Common myeloid progenitor, CD34-positive (primary cell): ENCODE measurements around the gene EGFL8.

Experiments
- CTCF ChIA-PET: fragments of 350-600 bp; sonication (Branson Sonifier 250); formaldehyde crosslinking; loops from one replicate; lab custom pipeline; 2021; ENCODE audit warnings: antibody characterized with exemption; lab: Charles Lee
- POLR2A ChIA-PET: fragments of 350-600 bp; sonication (Branson Sonifier 250); formaldehyde crosslinking; loops from one replicate; lab custom pipeline; 2021; ENCODE audit warnings: antibody characterized with exemption; lab: Charles Lee
- DNase-seq, 3 donors: peaks; one replicate each; pipeline versions ENCODE4 v3.0.0 to v3.0.0-alpha.2; 2013
- H3K27ac ChIP-seq, 2 experiments: 1 replicate in 1 of 2; 2 replicates in 1 of 2; pipeline ENCODE4 v1.7.0; 2013; ENCODE audit warnings: inconsistent platforms in 2 of 2, low read length in 2 of 2, mild to moderate bottlenecking in 2 of 2, low read depth in 1 of 2, moderate library complexity in 1 of 2; ENCODE audit not compliant: severe bottlenecking in 2 of 2, insufficient read depth in 1 of 2, poor library complexity in 1 of 2
- H3K27me3 ChIP-seq, 5 experiments: replicated peaks in 2 of 5; 1 replicate in 3 of 5; 2 replicates in 2 of 5; pipeline versions ENCODE4 v1.6.1 to v1.7.0; 2013; ENCODE audit warnings: low read length in 4 of 5, mild to moderate bottlenecking in 2 of 5, moderate library complexity in 2 of 5, inconsistent platforms in 1 of 5; ENCODE audit not compliant: insufficient read depth in 5 of 5, control insufficient read depth in 4 of 5
- H3K36me3 ChIP-seq, 4 experiments: 1 replicate in 2 of 4; 2 replicates in 2 of 4; pipeline versions ENCODE4 v1.6.1 to v1.7.0; 2013; ENCODE audit warnings: low read length in 3 of 4, control low read depth in 1 of 4, mild to moderate bottlenecking in 1 of 4; ENCODE audit not compliant: control insufficient read depth in 4 of 4, insufficient read depth in 4 of 4
- H3K4me1 ChIP-seq, 4 experiments: 1 replicate in 3 of 4; 2 replicates in 1 of 4; pipeline versions ENCODE4 v1.6.1 to v1.7.1; 2013; ENCODE audit warnings: low read length in 3 of 4, mild to moderate bottlenecking in 3 of 4, control low read depth in 1 of 4, inconsistent platforms in 1 of 4, moderate library complexity in 1 of 4; ENCODE audit not compliant: control insufficient read depth in 4 of 4, insufficient read depth in 4 of 4; ENCODE audit errors: control extremely low read depth in 1 of 4
- H3K4me3 ChIP-seq, 7 experiments: 1 replicate in 4 of 7; 2 replicates in 3 of 7; pipeline versions ENCODE4 v1.5.1 to v1.7.0; 2013; ENCODE audit warnings: mild to moderate bottlenecking in 7 of 7, low read length in 6 of 7, moderate library complexity in 6 of 7, inconsistent platforms in 2 of 7, low read depth in 2 of 7, control low read depth in 1 of 7; ENCODE audit not compliant: insufficient read depth in 4 of 7, control insufficient read depth in 1 of 7; ENCODE audit errors: extremely low read depth in 1 of 7
- H3K9me3 ChIP-seq, 5 experiments: 1 replicate in 4 of 5; 2 replicates in 1 of 5; pipeline versions ENCODE4 v1.6.1 to v1.7.1; 2013; ENCODE audit warnings: low read length in 4 of 5, mild to moderate bottlenecking in 2 of 5, inconsistent platforms in 1 of 5, low read depth in 1 of 5, moderate library complexity in 1 of 5; ENCODE audit not compliant: control insufficient read depth in 4 of 5, insufficient read depth in 2 of 5; ENCODE audit errors: control extremely low read depth in 1 of 5
- WGBS: methylation state at CpG from one replicate; pipeline ENCODE4 v1.1.5; 2013; ENCODE audit not compliant: insufficient coverage; 5-methylcytosine and 5-hydroxymethylcytosine counted together

Gene EGFL8

GRCh38 chr6:32194388-32194787 lies 30.0 kb downstream of the EGFL8 start:
- H3K4me3 ChIP-seq = peak overlapping the region in 3 of 7 experiments; percentile 82 to 85 (median 82)

DNA sequence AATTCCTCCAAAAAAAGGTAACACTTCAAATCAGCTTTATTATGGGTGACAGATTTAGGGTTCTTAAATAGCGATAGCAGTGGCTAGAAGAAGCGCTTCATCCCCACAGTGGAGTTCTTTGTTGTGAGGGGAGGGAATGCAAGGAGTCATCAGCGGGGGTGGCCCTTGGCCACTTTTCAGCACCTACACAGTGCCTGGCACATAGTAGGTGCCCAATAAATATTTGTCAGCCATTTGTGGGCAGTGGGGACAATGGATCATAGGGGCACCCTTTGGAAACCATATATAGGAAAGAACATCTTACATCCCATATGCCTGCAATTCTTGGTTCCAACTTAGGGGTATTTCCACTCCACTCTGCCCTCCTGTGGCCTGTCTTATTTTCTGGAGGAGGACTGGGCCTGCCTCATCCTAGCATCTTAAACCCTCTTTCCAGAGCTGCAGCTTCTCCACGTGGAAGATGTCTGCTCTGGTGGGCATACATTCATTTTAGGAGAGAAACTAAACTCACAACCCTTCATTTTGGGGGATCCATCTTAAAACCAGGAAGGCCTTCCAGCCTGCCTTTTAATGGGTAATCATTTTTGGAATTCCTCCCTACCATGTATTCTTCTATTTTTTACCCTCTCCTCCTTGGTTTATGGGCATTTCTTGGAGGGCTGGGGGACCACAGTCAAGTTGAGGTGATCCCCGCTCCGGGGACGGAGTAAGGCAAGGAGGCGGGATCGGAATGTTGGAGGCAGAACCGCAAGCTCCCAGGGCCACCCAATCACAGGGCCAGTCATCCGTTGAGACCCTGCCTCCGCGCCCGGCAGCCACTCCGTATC lies 30.6 kb downstream of the EGFL8 start:
- Histone ChIP-seq H3K4me3 (peak overlapping the region in 6 of 7 experiments; percentile 66 to 96 (median 78)), H3K9me3 (no peaks in the 10 kb centered on the region), H3K36me3 (no peaks in the 10 kb centered on the region), H3K27ac (peak overlapping the region; percentile 58 to 79), H3K27me3 (no peaks in the 10 kb centered on the region), H3K4me1 (peaks cover 16 to 69% (median 64%) of the 10 kb centered on the region in 4 experiments)
- POLR2A ChIA-PET = interaction anchor here (1.1 to 1.6 kb wide), 3 partner anchors 14 to 67 kb away, joined by 3 to 6 read pairs (median 6); partner anchors contain the start of genes AGPAT1 and ATF6B
- CTCF ChIA-PET = interaction anchor here (0.7 to 2.9 kb wide), 15 partner anchors 12 to 78 kb away, joined by 3 to 13 read pairs (median 4); partner anchors contain the start of gene FKBPL
- 0% methylated on average over 12 of the region's 15 CpGs for WGBS
- DNase-seq = peak; percentile 78 to 85 (median 84)

More at GRCh38 chr6:32194388-32194787, 30.0 kb downstream of the EGFL8 start:
- Histone ChIP-seq H3K9me3 (no peaks in the 10 kb centered on the region), H3K36me3 (no peaks in the 10 kb centered on the region), H3K4me1 (peaks cover 16 to 69% (median 64%) of the 10 kb centered on the region in 4 experiments), H3K27ac (peak overlapping the region in 1 of 2 experiments; percentile 27), H3K27me3 (no peaks in the 10 kb centered on the region)
- ChIA-PET POLR2A (interaction anchor here (1.6 kb wide), 1 partner anchor 66 kb away, joined by 6 read pairs; the partner anchor contains the start of gene ATF6B), CTCF (interaction anchor here (0.7 to 2.0 kb wide), 5 partner anchors 12 to 78 kb away, joined by 3 to 13 read pairs (median 6); partner anchors contain the start of gene FKBPL)
- 100% methylated on average over 4 of the region's 4 CpGs for WGBS
- DNase-seq = no peak

DNA sequence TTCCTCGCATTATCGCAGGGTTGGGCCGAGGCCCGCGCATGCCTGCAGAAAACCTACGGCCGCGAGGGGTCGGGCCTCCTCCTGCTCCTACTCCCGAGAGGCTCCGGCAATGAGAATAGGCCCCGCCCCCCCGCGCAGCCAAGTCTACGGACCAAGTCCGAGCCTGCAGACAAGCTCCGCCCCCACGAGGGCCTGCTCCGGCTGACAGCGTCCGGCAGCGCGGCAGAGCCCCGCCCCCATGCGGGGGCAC lies 31.2 kb downstream of the EGFL8 start:
- peak; percentile 100 for DNase-seq
- POLR2A ChIA-PET = interaction anchor here (0.5 to 1.6 kb wide), 4 partner anchors 14 to 494 kb away, joined by 3 to 6 read pairs (median 4); partner anchors contain the start of genes AGPAT1 and ATF6B
- no peaks in the 10 kb centered on the region for H3K27me3 ChIP-seq
- no peaks in the 10 kb centered on the region for H3K36me3 ChIP-seq
- H3K27ac ChIP-seq = peak overlapping the region; percentile 98 to 99
- WGBS = 0% methylated on average over 25 of the region's 25 CpGs
- CTCF ChIA-PET = interaction anchor here (0.7 to 2.9 kb wide), 15 partner anchors 13 to 79 kb away, joined by 3 to 13 read pairs (median 3); partner anchors contain the start of gene FKBPL
- H3K4me3 ChIP-seq = peak overlapping the region in 6 of 7 experiments; percentile 84 to 98 (median 96)
- H3K4me1 ChIP-seq = peaks cover 16 to 64% (median 61%) of the 10 kb centered on the region in 4 experiments
- no peaks in the 10 kb centered on the region for H3K9me3 ChIP-seq

GRCh38 chr6:32195902-32196681 lies 31.7 kb downstream of the EGFL8 start:
- no peaks in the 10 kb centered on the region for H3K36me3 ChIP-seq
- WGBS = 0% methylated on average over 48 of the region's 58 CpGs
- POLR2A ChIA-PET = interaction anchor here (0.5 to 1.6 kb wide), 6 partner anchors 15 to 493 kb away, joined by 3 to 6 read pairs (median 4); partner anchors contain the start of genes AGPAT1 and ATF6B
- peak overlapping the region; percentile 84 to 98 (median 95) for H3K4me3 ChIP-seq
- H3K27ac ChIP-seq = peak overlapping the region; percentile 98 to 99
- peaks cover 16 to 59% (median 55%) of the 10 kb centered on the region in 4 experiments for H3K4me1 ChIP-seq
- no peaks in the 10 kb centered on the region for H3K9me3 ChIP-seq
- CTCF ChIA-PET = interaction anchor here (0.7 to 2.9 kb wide), 18 partner anchors 11 to 262 kb away, joined by 3 to 13 read pairs (median 3); partner anchors contain the start of genes FKBPL and NOTCH4
- DNase-seq = peak; percentile 60 to 83 (median 78)
- no peaks in the 10 kb centered on the region for H3K27me3 ChIP-seq

DNA sequence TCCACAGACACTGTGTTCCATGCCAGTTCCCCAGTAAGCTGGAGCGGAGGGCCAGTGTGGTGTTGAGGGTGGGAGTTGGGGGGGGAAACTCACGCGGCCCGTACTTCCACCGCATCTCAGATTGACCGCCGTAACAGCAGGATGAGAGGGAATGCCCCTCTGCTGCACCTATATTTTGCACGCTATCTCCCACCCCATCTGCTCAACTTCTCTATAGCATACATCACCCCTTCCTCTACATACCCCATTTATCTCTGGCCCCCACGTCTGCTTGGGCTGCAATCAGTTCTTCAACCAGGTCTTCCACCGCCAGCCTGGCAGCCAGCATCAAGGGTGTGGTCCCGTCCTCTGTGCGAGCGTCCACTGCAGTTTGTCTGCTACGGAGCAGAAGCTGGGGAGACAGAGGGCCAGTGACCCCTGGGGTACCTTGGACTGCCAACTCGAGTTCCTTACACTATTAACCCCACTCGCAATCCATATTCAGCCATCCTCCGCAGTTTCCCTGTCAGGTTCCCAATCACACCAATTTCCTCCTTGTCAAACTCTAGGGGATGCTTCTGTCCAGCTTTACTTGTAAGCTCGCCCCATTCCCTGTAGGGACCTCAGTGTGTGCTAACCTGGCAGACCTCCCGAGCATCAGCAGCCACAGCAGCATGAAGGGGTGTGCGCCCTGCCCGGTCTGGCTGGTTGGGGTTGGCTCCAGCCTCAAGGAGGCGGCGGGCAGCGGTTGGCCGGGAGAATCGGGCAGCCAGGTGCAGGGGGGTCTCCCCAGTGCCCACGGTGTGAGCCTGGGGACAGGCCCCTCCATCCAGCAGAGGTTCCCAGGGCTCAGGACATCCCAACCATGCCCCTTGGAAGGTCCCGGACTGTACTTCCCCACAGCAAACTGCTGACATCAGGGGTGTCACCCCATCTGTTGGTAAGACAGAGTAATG lies 32.6 kb downstream of the EGFL8 start:
- Histone ChIP-seq H3K36me3 (no peaks in the 10 kb centered on the region), H3K9me3 (no peaks in the 10 kb centered on the region), H3K27me3 (no peaks in the 10 kb centered on the region), H3K4me1 (peaks cover 16 to 51% (median 47%) of the 10 kb centered on the region in 4 experiments), H3K27ac (peak overlapping the region; percentile 98 to 99), H3K4me3 (peak overlapping the region; percentile 84 to 98 (median 95))
- ChIA-PET POLR2A (interaction anchor here (0.6 to 0.7 kb wide), 2 partner anchors 17 to 225 kb away, joined by 3 to 4 read pairs; no protein-coding TSS in a partner anchor), CTCF (interaction anchor here (0.7 to 2.9 kb wide), 5 partner anchors 10 to 261 kb away, joined by 3 to 10 read pairs (median 4); partner anchors contain the start of gene NOTCH4)
- WGBS = 51% methylated on average over 19 of the region's 28 CpGs
- DNase-seq = peak in 2 of 3 donors; percentile 87 to 92

DNA sequence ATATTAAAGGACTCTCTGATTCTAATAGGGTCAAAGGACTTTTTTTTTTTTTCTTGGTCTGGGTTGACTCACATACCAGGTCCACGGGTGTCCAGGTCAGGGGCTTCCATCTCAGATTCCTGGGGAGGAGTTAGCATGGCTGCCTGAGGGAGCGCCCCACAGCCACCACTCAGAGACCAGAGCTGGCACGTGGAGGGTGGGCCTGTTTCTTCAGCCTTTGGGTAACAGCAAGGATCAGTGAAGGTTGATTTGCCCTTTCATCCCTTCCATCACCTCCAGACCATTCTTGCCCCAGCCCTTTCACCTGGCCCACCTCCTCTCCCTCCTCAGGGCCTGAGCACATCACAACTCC lies 33.9 kb downstream of the EGFL8 start:
- no peak for DNase-seq
- H3K36me3 ChIP-seq = no peaks in the 10 kb centered on the region
- H3K9me3 ChIP-seq = no peaks in the 10 kb centered on the region
- POLR2A ChIA-PET = no interaction called here
- no peak overlapping the region for H3K4me3 ChIP-seq
- no peaks in the 10 kb centered on the region for H3K27me3 ChIP-seq
- CTCF ChIA-PET = interaction anchor here (1.3 kb wide), 1 partner anchor 45 kb away, joined by 4 read pairs; no protein-coding TSS in a partner anchor
- WGBS = 100% methylated on average over 2 of the region's 3 CpGs
- H3K4me1 ChIP-seq = peaks cover 15 to 38% (median 35%) of the 10 kb centered on the region in 4 experiments
- H3K27ac ChIP-seq = no peak overlapping the region
